Measurements from ENCODE around the gene ARHGAP24. TPM values are rescaled to one million over a fixed set of nuclear protein-coding genes. Genes with fewer than 3 reads are reported as not detected.

The ARHGAP24 gene
- total and polyA plus RNA-seq, 2 donors (not counting 1 experiment from before 2014, with no cell fraction given), result 48.4 to 141 TPM

DNA sequence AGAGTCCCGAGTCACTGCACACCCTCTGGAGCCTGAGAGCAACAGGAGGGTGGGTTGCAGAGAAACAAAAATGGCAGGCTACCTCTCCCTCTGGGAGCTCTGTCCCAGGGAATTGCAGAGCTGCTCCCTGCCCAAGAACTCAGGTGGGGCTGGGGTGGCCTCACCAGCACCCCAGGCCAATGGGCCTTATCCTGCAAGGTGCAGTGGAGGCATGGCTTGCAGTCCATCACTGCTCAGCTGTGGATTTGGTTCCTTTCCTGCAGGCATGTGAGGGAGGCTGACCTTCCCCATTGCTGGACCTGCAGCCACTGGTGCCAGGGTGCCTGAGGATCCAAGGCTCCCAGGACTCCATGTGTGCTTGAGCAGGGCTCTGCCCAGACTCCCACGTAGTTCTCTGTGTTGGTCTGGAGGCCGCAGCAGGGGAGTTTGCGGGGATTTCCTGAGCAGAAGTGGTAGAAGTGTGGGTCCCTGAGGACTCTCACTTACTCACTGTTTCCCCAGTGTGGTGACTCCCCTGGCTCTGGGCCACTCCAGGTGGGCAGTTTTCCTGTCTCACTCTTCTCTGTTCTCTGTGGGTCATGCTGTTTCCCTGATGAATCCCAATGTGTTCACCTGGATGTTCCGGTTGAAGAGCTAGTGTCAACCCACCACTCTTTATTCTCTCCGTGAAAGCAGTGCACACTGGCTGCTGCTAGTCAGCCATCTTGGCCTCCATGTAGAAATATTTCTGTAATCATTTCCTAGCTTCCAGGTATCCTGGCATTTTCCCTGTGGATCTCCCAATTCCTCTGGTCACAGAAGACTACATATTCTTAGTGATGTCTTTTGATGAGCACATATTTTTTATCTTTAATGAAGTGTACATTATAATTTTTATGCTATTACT, 82.3 kb downstream of the ARHGAP24 start:
- Mint-ChIP-seq H3K27me3 (no peaks in the 10 kb centered on the region), H3K4me1 (peaks cover 72% of the 10 kb centered on the region), H3K27ac (peak overlapping the region; percentile 96), H3K9me3 (ENCODE audit: insufficient read depth) (peaks cover 6% of the 10 kb centered on the region), H3K4me3 (peak overlapping the region; percentile 66)
- Histone ChIP-seq H3K4me2 (replicated peaks; ENCODE audit: low read depth, low read length, poor library complexity, severe bottlenecking) (peak overlapping the region; percentile 66), H3K27ac (ENCODE audit: low read length in 2 of 2) (peak overlapping the region; percentile 92 to 95), H3K4me3 (ENCODE audit: control extremely low read depth in 1 of 5, extremely low read depth in 1 of 5, insufficient read depth in 1 of 5, low read depth in 2 of 5, low read length in 4 of 5) (peak overlapping the region in 2 of 5 experiments; percentile 12 to 14), H4K20me1 (ENCODE audit: control insufficient read depth, insufficient read depth, low read length, poor library complexity, severe bottlenecking) (no peaks in the 10 kb centered on the region), H3K9ac (ENCODE audit: low read length) (peak overlapping the region; percentile 10), H3K79me2 (ENCODE audit: control insufficient read depth, insufficient read depth, low read length) (peaks cover 96% of the 10 kb centered on the region), H3K36me3 (replicated peaks in 1 of 2; ENCODE audit: control extremely low read depth in 1 of 2, control insufficient read depth in 1 of 2, extremely low read depth in 1 of 2, insufficient read depth in 2 of 2, low read length in 1 of 2) (no peaks in the 10 kb centered on the region), H3K27me3 (replicated peaks in 1 of 4; ENCODE audit: control extremely low read depth in 1 of 4, control insufficient read depth in 3 of 4, insufficient read depth in 4 of 4, low read length in 3 of 4) (no peaks in the 10 kb centered on the region), H2AFZ (ENCODE audit: insufficient read depth, low read depth, low read length, poor library complexity, severe bottlenecking) (no peak overlapping the region), H3K9me3 (ENCODE audit: control extremely low read depth in 1 of 3, control insufficient read depth in 2 of 3, insufficient read depth in 1 of 3, low read length in 2 of 3) (peaks cover 6 to 22% (median 12%) of the 10 kb centered on the region in 3 donors), H3K4me1 (ENCODE audit: control insufficient read depth in 2 of 2, insufficient read depth in 2 of 2, low read length in 2 of 2) (peaks cover 61 to 62% of the 10 kb centered on the region in 2 donors)
- TF ChIP-seq, protein P1, sequence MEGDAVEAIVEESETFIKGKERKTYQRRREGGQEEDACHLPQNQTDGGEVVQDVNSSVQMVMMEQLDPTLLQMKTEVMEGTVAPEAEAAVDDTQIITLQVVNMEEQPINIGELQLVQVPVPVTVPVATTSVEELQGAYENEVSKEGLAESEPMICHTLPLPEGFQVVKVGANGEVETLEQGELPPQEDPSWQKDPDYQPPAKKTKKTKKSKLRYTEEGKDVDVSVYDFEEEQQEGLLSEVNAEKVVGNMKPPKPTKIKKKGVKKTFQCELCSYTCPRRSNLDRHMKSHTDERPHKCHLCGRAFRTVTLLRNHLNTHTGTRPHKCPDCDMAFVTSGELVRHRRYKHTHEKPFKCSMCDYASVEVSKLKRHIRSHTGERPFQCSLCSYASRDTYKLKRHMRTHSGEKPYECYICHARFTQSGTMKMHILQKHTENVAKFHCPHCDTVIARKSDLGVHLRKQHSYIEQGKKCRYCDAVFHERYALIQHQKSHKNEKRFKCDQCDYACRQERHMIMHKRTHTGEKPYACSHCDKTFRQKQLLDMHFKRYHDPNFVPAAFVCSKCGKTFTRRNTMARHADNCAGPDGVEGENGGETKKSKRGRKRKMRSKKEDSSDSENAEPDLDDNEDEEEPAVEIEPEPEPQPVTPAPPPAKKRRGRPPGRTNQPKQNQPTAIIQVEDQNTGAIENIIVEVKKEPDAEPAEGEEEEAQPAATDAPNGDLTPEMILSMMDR (IDR thresholded peaks at IDR 0.05), result no peak
- TF ChIP-seq EZH2 (IDR thresholded peaks at IDR 0.05; ENCODE audit: borderline replicate concordance, insufficient read depth, low read depth, low read length, poor library complexity, severe bottlenecking), result no peak
- intact Hi-C loops (cut with micrococcal nuclease), result loop anchor here (1.0 to 2.0 kb wide), 6 partner anchors 48 to 192 kb away; partner anchors contain the start of gene ARHGAP24
- DNase-seq, result peak; percentile 93
- ATAC-seq (ENCODE audit: low read depth), result peak; percentile 86
- CTCF ChIA-PET, result interaction anchor here (1.4 to 5.2 kb wide), 2 partner anchors 66 to 191 kb away, joined by 3 to 29 read pairs; no protein-coding TSS in a partner anchor
- 38% methylated on average over 5 of the region's 6 CpGs for WGBS (ENCODE audit: insufficient coverage)
- POLR2A ChIA-PET, result interaction anchor here (0.7 to 1.5 kb wide), 2 partner anchors 26 to 82 kb away, joined by 3 to 10 read pairs; partner anchors contain the start of gene ARHGAP24
